Type B pancreatic cell (in vitro differentiated cells): ENCODE data around the gene PPM1A. TPM values are rescaled to one million over a fixed set of nuclear protein-coding genes. Genes with fewer than 3 reads are reported as not detected.

Experiments
- DNase-seq: peaks from one replicate; pipeline ENCODE4 v3.0.0; 2021; ENCODE audit warnings: mixed read lengths; ENCODE audit not compliant: unreplicated experiment; ENCODE audit errors: extremely low spot score
- H3K27ac Mint-ChIP-seq: 2 replicates; pipeline ENCODE4 v1.8.0; 2021; ENCODE audit warnings: mild to moderate bottlenecking, mixed read lengths
- H3K27me3 Mint-ChIP-seq: 2 replicates; pipeline ENCODE4 v1.8.0; 2021; ENCODE audit warnings: mixed read lengths
- H3K36me3 Mint-ChIP-seq: 2 replicates; pipeline ENCODE4 v1.8.0; 2021; ENCODE audit warnings: mixed read lengths
- H3K4me1 Mint-ChIP-seq: one replicate; pipeline ENCODE4 v1.8.0; 2021; ENCODE audit warnings: mixed read lengths; ENCODE audit not compliant: unreplicated experiment
- H3K4me3 Mint-ChIP-seq: 2 replicates; pipeline ENCODE4 v1.8.0; 2021; ENCODE audit warnings: mild to moderate bottlenecking, mixed read lengths
- H3K9me3 Mint-ChIP-seq: 2 replicates; pipeline ENCODE4 v1.8.0; 2021; ENCODE audit warnings: mixed read lengths
- total RNA-seq: library from RNA; stranded (reverse); gene quantifications from 2 replicates; pipeline ENCODE4 v1.2.1, GENCODE V29; 2021; ENCODE audit warnings: low replicate concordance
- TF ChIP-seq, protein P1 (sequence below): fragments of 200-600 bp; sonication (generic); conservative IDR thresholded peaks from 2 replicates; pipeline ENCODE4 v1.5.0; 2021; ENCODE audit warnings: antibody characterized with exemption, mild to moderate bottlenecking

Gene PPM1A
- total RNA-seq, 1 donor from 2014 or later, result 34.5 TPM

GRCh38 chr14:60214415-60215126 lies 34.5 kb upstream of the PPM1A start:
- no peaks in the 10 kb centered on the region for H3K36me3 Mint-ChIP-seq
- no peaks in the 10 kb centered on the region for H3K27me3 Mint-ChIP-seq
- no peak for DNase-seq
- TF ChIP-seq, protein P1, sequence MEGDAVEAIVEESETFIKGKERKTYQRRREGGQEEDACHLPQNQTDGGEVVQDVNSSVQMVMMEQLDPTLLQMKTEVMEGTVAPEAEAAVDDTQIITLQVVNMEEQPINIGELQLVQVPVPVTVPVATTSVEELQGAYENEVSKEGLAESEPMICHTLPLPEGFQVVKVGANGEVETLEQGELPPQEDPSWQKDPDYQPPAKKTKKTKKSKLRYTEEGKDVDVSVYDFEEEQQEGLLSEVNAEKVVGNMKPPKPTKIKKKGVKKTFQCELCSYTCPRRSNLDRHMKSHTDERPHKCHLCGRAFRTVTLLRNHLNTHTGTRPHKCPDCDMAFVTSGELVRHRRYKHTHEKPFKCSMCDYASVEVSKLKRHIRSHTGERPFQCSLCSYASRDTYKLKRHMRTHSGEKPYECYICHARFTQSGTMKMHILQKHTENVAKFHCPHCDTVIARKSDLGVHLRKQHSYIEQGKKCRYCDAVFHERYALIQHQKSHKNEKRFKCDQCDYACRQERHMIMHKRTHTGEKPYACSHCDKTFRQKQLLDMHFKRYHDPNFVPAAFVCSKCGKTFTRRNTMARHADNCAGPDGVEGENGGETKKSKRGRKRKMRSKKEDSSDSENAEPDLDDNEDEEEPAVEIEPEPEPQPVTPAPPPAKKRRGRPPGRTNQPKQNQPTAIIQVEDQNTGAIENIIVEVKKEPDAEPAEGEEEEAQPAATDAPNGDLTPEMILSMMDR, result no peak
- H3K9me3 Mint-ChIP-seq, result no peaks in the 10 kb centered on the region
- H3K27ac Mint-ChIP-seq, result no peak overlapping the region
- no peak overlapping the region for H3K4me3 Mint-ChIP-seq
- no peaks in the 10 kb centered on the region for H3K4me1 Mint-ChIP-seq

GRCh38 chr14:60215127-60215444 lies 33.9 kb upstream of the PPM1A start:
- no peak overlapping the region for H3K27ac Mint-ChIP-seq
- no peak overlapping the region for H3K4me3 Mint-ChIP-seq
- H3K27me3 Mint-ChIP-seq, result no peaks in the 10 kb centered on the region
- no peaks in the 10 kb centered on the region for H3K9me3 Mint-ChIP-seq
- H3K36me3 Mint-ChIP-seq, result no peaks in the 10 kb centered on the region
- H3K4me1 Mint-ChIP-seq, result no peaks in the 10 kb centered on the region
- TF ChIP-seq, protein P1, result no peak
- no peak for DNase-seq

GRCh38 chr14:60215520-60216420 lies 33.3 kb upstream of the PPM1A start:
- TF ChIP-seq, protein P1, result no peak
- Mint-ChIP-seq H3K4me3 (no peak overlapping the region), H3K27me3 (no peaks in the 10 kb centered on the region), H3K9me3 (no peaks in the 10 kb centered on the region), H3K36me3 (no peaks in the 10 kb centered on the region), H3K27ac (no peak overlapping the region), H3K4me1 (no peaks in the 10 kb centered on the region)
- no peak for DNase-seq

- Mint-ChIP-seq H3K27me3 (no peaks in the 10 kb centered on the region), H3K9me3 (no peaks in the 10 kb centered on the region), H3K4me3 (no peak overlapping the region), H3K4me1 (no peaks in the 10 kb centered on the region), H3K27ac (no peak overlapping the region), H3K36me3 (no peaks in the 10 kb centered on the region)
- TF ChIP-seq, protein P1, result no peak
- DNase-seq, result no peak
Measured at GRCh38 chr14:60217713-60218112, 31.3 kb upstream of the PPM1A start.

- TF ChIP-seq, protein P1, result no peak
- H3K27ac Mint-ChIP-seq, result no peak overlapping the region
- no peak overlapping the region for H3K4me3 Mint-ChIP-seq
- no peaks in the 10 kb centered on the region for H3K36me3 Mint-ChIP-seq
- H3K27me3 Mint-ChIP-seq, result no peaks in the 10 kb centered on the region
- no peak for DNase-seq
- H3K4me1 Mint-ChIP-seq, result no peaks in the 10 kb centered on the region
- H3K9me3 Mint-ChIP-seq, result no peaks in the 10 kb centered on the region
Measured at GRCh38 chr14:60220084-60220483, 28.9 kb upstream of the PPM1A start.
